Subcutaneous abdominal adipose tissue (tissue), 5 donors: ENCODE measurements around the gene DPYSL4.
"Not testable (repeated sequence)": the region's sequence is repeated elsewhere in the genome, so short reads cannot be mapped to it uniquely, and the experiment has no call there.

ENCODE experiments used
- H3K27ac ChIP-seq: one replicate; pipeline ENCODE4 v1.7.0; 2013; ENCODE audit warnings: low read depth, mild to moderate bottlenecking, inconsistent platforms, low read length, moderate library complexity
- H3K27me3 ChIP-seq, 5 donors: one replicate each; pipeline ENCODE4 v1.7.0; 2013; ENCODE audit warnings: low read length in 5 of 5, inconsistent platforms in 1 of 5; ENCODE audit not compliant: control insufficient read depth in 5 of 5, insufficient read depth in 4 of 5
- H3K36me3 ChIP-seq, 5 donors: one replicate each; pipeline ENCODE4 v1.7.0; 2013; ENCODE audit warnings: low read length in 5 of 5; ENCODE audit not compliant: control insufficient read depth in 5 of 5, insufficient read depth in 5 of 5
- H3K4me1 ChIP-seq, 5 donors: one replicate each; pipeline ENCODE4 v1.7.0; 2013; ENCODE audit warnings: low read length in 5 of 5, mild to moderate bottlenecking in 3 of 5, moderate library complexity in 1 of 5; ENCODE audit not compliant: control insufficient read depth in 5 of 5, insufficient read depth in 5 of 5
- H3K4me3 ChIP-seq, 5 donors: one replicate each; pipeline ENCODE4 v1.7.0; 2013; ENCODE audit warnings: low read length in 5 of 5, low read depth in 1 of 5
- H3K9ac ChIP-seq, 5 donors: one replicate each; pipeline ENCODE4 v1.7.0; 2013; ENCODE audit warnings: low read length in 5 of 5, mild to moderate bottlenecking in 4 of 5, moderate library complexity in 3 of 5
- H3K9me3 ChIP-seq, 5 donors: one replicate each; pipeline ENCODE4 v1.7.0; 2013; ENCODE audit warnings: low read length in 5 of 5; ENCODE audit not compliant: control insufficient read depth in 5 of 5
- donor health status: healthy.
- donor health status: healthy.
- donor health status: healthy.
- donor health status: healthy.
- donor health status: healthy.

DPYSL4 gene

GRCh38 chr10:132156382-132156781 lies 30.4 kb upstream of the DPYSL4 start:
- H3K36me3 ChIP-seq = peaks cover 0 to 8% (median 0%) of the 10 kb centered on the region in 5 donors
- no peaks in the 10 kb centered on the region for H3K4me1 ChIP-seq
- no peak overlapping the region for H3K4me3 ChIP-seq
- H3K9me3 ChIP-seq = no peaks in the 10 kb centered on the region
- H3K9ac ChIP-seq = no peak overlapping the region
- no peak overlapping the region for H3K27ac ChIP-seq
- no peaks in the 10 kb centered on the region for H3K27me3 ChIP-seq

DNA sequence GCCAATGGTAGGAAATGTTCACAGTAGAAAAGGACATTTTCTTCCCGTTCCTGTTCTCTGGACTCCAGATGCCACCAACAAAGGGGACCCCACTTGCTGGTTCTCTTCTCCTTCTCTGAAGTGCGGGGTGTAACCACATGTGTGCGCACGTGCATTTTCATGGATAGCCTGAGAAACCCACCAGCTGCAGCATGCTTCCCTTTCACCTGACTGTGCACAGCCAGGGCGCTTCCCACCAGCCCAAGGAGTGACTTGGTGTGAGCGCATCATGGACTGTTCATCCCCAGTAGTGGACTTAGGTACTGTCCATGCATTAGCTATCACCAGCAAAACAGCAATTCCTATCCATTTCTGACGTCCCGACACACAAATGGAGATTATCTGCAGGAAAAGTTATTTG lies 29.6 kb upstream of the DPYSL4 start:
- Histone ChIP-seq H3K4me1 (peaks cover 0 to 2% (median 0%) of the 10 kb centered on the region in 5 donors), H3K36me3 (peaks cover 0 to 8% (median 0%) of the 10 kb centered on the region in 5 donors), H3K4me3 (no peak overlapping the region), H3K9ac (no peak overlapping the region), H3K9me3 (no peaks in the 10 kb centered on the region), H3K27ac (no peak overlapping the region), H3K27me3 (no peaks in the 10 kb centered on the region)

GRCh38 chr10:132158122-132158741 lies 28.5 kb upstream of the DPYSL4 start:
- H3K4me3 ChIP-seq = no peak overlapping the region

GRCh38 chr10:132158823-132159222 lies 27.9 kb upstream of the DPYSL4 start:
- no peak overlapping the region for H3K27ac ChIP-seq
- peaks cover 0 to 4% (median 0%) of the 10 kb centered on the region in 5 donors for H3K36me3 ChIP-seq
- H3K4me1 ChIP-seq = peaks cover 0 to 19% (median 7%) of the 10 kb centered on the region in 5 donors
- peaks cover 0 to 5% (median 0%) of the 10 kb centered on the region in 5 donors for H3K27me3 ChIP-seq
- H3K9me3 ChIP-seq = no peaks in the 10 kb centered on the region
- no peak overlapping the region for H3K9ac ChIP-seq
- H3K4me3 ChIP-seq = no peak overlapping the region

More at GRCh38 chr10:132158122-132158741, 28.5 kb upstream of the DPYSL4 start:
- no peak overlapping the region for H3K9ac ChIP-seq
- no peaks in the 10 kb centered on the region for H3K9me3 ChIP-seq
- H3K4me1 ChIP-seq = peaks cover 0 to 14% (median 4%) of the 10 kb centered on the region in 5 donors
- H3K27ac ChIP-seq = no peak overlapping the region
- peaks cover 0 to 8% (median 0%) of the 10 kb centered on the region in 5 donors for H3K36me3 ChIP-seq
- H3K27me3 ChIP-seq = no peaks in the 10 kb centered on the region

- not testable (repeated sequence) for H3K36me3 ChIP-seq, H3K27me3 ChIP-seq, H3K4me3 ChIP-seq, H3K9me3 ChIP-seq, H3K9ac ChIP-seq, H3K27ac ChIP-seq
- H3K4me1 ChIP-seq = peaks cover 0 to 21% (median 7%) of the 10 kb centered on the region in 5 donors
Measured at GRCh38 chr10:132159302-132160230, 27.2 kb upstream of the DPYSL4 start.

GRCh38 chr10:132160231-132160630 lies 26.5 kb upstream of the DPYSL4 start:
- H3K36me3 ChIP-seq = not testable (repeated sequence)
- peaks cover 0 to 21% (median 7%) of the 10 kb centered on the region in 5 donors for H3K4me1 ChIP-seq

GRCh38 chr10:132160834-132161622 lies 25.7 kb upstream of the DPYSL4 start:
- H3K9ac ChIP-seq, H3K4me3 ChIP-seq, H3K27me3 ChIP-seq, H3K27ac ChIP-seq, H3K36me3 ChIP-seq, H3K9me3 ChIP-seq: not testable (repeated sequence)
- H3K4me1 ChIP-seq = peaks cover 0 to 21% (median 7%) of the 10 kb centered on the region in 5 donors

More at GRCh38 chr10:132160231-132160630, 26.5 kb upstream of the DPYSL4 start:
- H3K9ac ChIP-seq, H3K4me3 ChIP-seq, H3K27ac ChIP-seq, H3K9me3 ChIP-seq, H3K27me3 ChIP-seq: not testable (repeated sequence)

GRCh38 chr10:132162021-132162531 lies 24.7 kb upstream of the DPYSL4 start:
- Histone ChIP-seq H3K27ac (no peak overlapping the region), H3K9ac (no peak overlapping the region), H3K9me3 (no peaks in the 10 kb centered on the region)

GRCh38 chr10:132162590-132163277 lies 24.0 kb upstream of the DPYSL4 start:
- H3K4me3 ChIP-seq = no peak overlapping the region
- no peaks in the 10 kb centered on the region for H3K36me3 ChIP-seq

More at GRCh38 chr10:132162021-132162531, 24.7 kb upstream of the DPYSL4 start:
- Histone ChIP-seq H3K4me3 (no peak overlapping the region), H3K4me1 (peaks cover 0 to 21% (median 7%) of the 10 kb centered on the region in 5 donors), H3K27me3 (peaks cover 0 to 5% (median 0%) of the 10 kb centered on the region in 5 donors), H3K36me3 (no peaks in the 10 kb centered on the region)

More at GRCh38 chr10:132162590-132163277, 24.0 kb upstream of the DPYSL4 start:
- Histone ChIP-seq H3K27me3 (peaks cover 0 to 5% (median 0%) of the 10 kb centered on the region in 5 donors), H3K9me3 (no peaks in the 10 kb centered on the region), H3K9ac (no peak overlapping the region), H3K27ac (no peak overlapping the region), H3K4me1 (peaks cover 0 to 21% (median 7%) of the 10 kb centered on the region in 5 donors)
